Measurements from ENCODE around the gene KRTAP12-4.

KRTAP12-4 gene

DNA sequence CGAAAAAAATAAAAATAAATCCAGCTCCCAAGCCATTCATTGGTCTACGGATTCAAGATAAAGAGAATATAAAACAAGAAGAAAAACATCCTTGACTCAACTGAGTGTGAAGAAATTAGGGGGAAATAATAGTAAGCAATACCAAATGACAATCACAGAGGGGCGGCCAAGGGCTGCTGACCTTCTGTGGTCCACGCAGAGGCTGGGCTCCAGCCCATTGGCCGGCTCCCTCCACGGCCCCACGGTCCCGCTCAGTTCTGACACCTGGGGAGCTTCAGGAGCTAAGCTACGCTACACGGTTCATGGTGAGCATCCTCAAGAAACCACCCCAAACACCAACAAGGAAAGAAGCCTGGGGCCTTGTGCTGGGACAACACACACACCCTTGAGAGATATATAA, 42.1 kb upstream of the KRTAP12-4 start:
- H3K4me3 ChIP-seq (replicated peaks; ENCODE audit: low read depth, low read length) = no peak overlapping the region
- peaks cover 2% of the 10 kb centered on the region; the same call in 1 of the 2 replicates for H3K27me3 ChIP-seq (replicated peaks; ENCODE audit: control insufficient read depth, insufficient read depth, low read length)
- TF ChIP-seq, protein P1, sequence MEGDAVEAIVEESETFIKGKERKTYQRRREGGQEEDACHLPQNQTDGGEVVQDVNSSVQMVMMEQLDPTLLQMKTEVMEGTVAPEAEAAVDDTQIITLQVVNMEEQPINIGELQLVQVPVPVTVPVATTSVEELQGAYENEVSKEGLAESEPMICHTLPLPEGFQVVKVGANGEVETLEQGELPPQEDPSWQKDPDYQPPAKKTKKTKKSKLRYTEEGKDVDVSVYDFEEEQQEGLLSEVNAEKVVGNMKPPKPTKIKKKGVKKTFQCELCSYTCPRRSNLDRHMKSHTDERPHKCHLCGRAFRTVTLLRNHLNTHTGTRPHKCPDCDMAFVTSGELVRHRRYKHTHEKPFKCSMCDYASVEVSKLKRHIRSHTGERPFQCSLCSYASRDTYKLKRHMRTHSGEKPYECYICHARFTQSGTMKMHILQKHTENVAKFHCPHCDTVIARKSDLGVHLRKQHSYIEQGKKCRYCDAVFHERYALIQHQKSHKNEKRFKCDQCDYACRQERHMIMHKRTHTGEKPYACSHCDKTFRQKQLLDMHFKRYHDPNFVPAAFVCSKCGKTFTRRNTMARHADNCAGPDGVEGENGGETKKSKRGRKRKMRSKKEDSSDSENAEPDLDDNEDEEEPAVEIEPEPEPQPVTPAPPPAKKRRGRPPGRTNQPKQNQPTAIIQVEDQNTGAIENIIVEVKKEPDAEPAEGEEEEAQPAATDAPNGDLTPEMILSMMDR (IDR thresholded peaks at IDR 0.05; ENCODE audit: insufficient read depth, low read length, poor library complexity, severe bottlenecking) = no peak
- DNase-seq (ENCODE audit: extremely low read depth, insufficient read length) = no peak
- no peaks in the 10 kb centered on the region for H3K36me3 ChIP-seq (ENCODE audit: control insufficient read depth, insufficient read depth, low read length)

DNA sequence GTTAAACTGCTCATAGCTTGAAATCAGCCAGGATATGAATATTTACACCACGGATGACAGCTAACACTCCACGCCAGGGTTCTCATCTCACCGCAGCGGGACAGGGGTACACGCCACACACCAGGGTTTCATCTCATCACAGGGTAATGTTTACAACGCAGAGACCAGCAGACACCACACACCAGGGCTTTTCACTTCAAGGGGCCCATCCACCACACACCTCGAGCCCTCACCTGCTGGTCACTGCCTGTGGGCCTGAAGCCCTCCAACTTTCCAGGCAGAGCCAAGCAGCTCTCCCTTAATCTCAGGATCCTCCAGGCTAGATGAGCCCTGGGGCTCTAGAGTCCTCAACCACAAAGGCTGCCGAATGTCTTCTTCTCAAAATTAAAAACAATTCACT, 41.2 kb upstream of the KRTAP12-4 start:
- no peaks in the 10 kb centered on the region for H3K36me3 ChIP-seq (ENCODE audit: control insufficient read depth, insufficient read depth, low read length)
- DNase-seq (ENCODE audit: extremely low read depth, insufficient read length) = no peak
- TF ChIP-seq, protein P1 (IDR thresholded peaks at IDR 0.05; ENCODE audit: insufficient read depth, low read length, poor library complexity, severe bottlenecking) = no peak
- H3K27me3 ChIP-seq (replicated peaks; ENCODE audit: control insufficient read depth, insufficient read depth, low read length) = peaks cover 2% of the 10 kb centered on the region; the same call in 1 of the 2 replicates
- no peak overlapping the region for H3K4me3 ChIP-seq (replicated peaks; ENCODE audit: low read depth, low read length)

DNA sequence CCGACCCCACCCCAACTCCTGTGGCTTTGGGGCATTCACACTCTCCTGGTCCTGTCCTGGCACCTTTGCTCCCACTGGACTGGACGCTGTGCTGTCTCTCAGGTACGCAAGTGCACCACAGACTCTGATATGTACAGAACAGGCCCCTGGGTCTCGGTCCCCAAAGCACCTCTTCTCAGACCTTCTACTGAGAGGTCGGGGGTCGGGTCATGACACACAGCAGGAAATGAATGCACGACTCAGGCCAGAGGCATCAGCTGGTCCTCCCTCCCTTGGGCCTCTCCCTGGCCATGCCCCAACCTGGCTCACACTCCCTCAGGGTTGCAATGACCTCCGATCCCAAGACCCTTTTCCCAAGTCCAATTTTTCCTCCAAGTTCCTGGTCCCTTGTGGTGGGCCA, 40.7 kb upstream of the KRTAP12-4 start:
- Histone ChIP-seq H3K27me3 (replicated peaks; ENCODE audit: control insufficient read depth, insufficient read depth, low read length) (peaks cover 2% of the 10 kb centered on the region; the same call in 1 of the 2 replicates), H3K36me3 (ENCODE audit: control insufficient read depth, insufficient read depth, low read length) (no peaks in the 10 kb centered on the region), H3K4me3 (replicated peaks; ENCODE audit: low read depth, low read length) (no peak overlapping the region)
- TF ChIP-seq, protein P1 (IDR thresholded peaks at IDR 0.05; ENCODE audit: insufficient read depth, low read length, poor library complexity, severe bottlenecking) = no peak
- no peak for DNase-seq (ENCODE audit: extremely low read depth, insufficient read length)

DNA sequence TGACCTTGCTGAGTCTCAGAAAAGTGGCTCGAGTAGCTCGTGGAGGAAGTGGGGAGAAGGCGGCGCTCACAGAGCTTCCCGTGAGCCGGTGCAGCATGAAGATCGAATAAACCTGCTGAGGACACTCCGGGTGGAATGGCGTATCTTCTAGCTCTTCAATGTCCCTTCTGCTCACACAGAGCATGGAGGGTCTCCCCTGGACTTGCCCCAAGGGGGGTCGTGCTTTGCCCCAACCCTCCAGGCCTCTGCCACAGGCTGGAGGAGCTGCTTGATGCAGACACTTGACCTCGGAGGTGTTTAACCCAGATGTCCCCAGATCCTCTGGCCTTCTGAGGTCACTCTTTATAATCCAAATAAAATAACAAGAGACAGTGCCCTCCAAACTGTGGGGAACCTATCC, 40.3 kb upstream of the KRTAP12-4 start:
- H3K27me3 ChIP-seq (replicated peaks; ENCODE audit: control insufficient read depth, insufficient read depth, low read length) = no peaks in the 10 kb centered on the region; the same call in 1 of the 2 replicates
- no peak for DNase-seq (ENCODE audit: extremely low read depth, insufficient read length)
- H3K36me3 ChIP-seq (ENCODE audit: control insufficient read depth, insufficient read depth, low read length) = no peaks in the 10 kb centered on the region
- TF ChIP-seq, protein P1 (IDR thresholded peaks at IDR 0.05; ENCODE audit: insufficient read depth, low read length, poor library complexity, severe bottlenecking) = no peak
- H3K4me3 ChIP-seq (replicated peaks; ENCODE audit: low read depth, low read length) = no peak overlapping the region

DNA sequence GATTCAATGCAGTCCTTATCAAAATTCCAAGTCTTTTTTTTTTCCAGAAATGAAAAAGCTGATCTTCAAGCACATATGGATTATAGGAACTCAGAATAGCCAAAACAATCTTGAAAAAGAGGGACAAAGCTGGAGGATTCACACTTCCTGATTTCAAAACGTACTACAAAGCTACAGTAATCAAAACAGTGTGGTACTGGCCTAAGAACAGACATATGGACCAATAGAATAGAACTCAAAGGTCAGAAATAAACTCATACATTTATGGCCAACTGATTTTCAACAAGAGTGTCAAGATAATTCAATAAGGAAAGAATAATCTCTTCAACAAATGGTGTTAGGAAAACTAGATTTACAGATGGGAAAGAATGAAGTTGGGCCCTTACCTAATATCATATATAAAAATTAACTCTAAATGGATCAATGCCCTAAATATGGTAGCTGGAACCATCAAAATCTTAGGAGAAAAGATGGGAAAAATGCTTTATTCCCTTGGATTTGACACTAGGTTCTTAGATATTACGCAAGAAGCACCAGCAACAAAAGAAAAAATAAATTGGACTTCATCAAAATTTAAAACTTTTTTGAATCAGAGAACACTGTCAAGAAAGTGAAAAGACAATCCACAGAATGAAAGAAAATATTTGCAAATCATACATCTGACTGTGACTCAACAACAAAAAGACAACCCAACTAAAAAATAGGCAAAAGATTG, 38.5 kb upstream of the KRTAP12-4 start:
- Histone ChIP-seq H3K36me3 (ENCODE audit: control insufficient read depth, insufficient read depth, low read length) (no peaks in the 10 kb centered on the region), H3K27me3 (replicated peaks; ENCODE audit: control insufficient read depth, insufficient read depth, low read length) (no peaks in the 10 kb centered on the region; the same call in 1 of the 2 replicates), H3K4me3 (replicated peaks; ENCODE audit: low read depth, low read length) (no peak overlapping the region)
- no peak for DNase-seq (ENCODE audit: extremely low read depth, insufficient read length)
- TF ChIP-seq, protein P1 (IDR thresholded peaks at IDR 0.05; ENCODE audit: insufficient read depth, low read length, poor library complexity, severe bottlenecking) = no peak
